ENCODE measurements around the gene DDIT4. TPM values are rescaled to one million over a fixed set of nuclear protein-coding genes. Genes with fewer than 3 reads are reported as not detected.
A peak's percentile ranks its signal among the peaks of the same experiment; 100 is the strongest.

DDIT4 gene
- total RNA-seq, 4 donors from 2014 or later, result 274 to 929 (median 421) TPM

- TF ChIP-seq POLR2A (IDR thresholded peaks at IDR 0.05) (no peak), CTCF (IDR thresholded peaks at IDR 0.05) (no peak)
- intact Hi-C loops (cut with DNase I; ENCODE audit: low total_unique reads), result loop anchor here (10.0 kb wide), 1 partner anchor 64 kb away; no protein-coding TSS in a partner anchor
- no peak overlapping the region for H3K4me3 ChIP-seq (ENCODE audit: low read depth, poor library complexity, severe bottlenecking)
- WGBS, 2 donors, result 83 to 91% methylated on average over 5 of the region's 5 CpGs
- no peak for DNase-seq (ENCODE audit: low spot score in 2 of 2)
Measured at GRCh38 chr10:72270607-72271281, 3.0 kb upstream of the DDIT4 start.

DNA sequence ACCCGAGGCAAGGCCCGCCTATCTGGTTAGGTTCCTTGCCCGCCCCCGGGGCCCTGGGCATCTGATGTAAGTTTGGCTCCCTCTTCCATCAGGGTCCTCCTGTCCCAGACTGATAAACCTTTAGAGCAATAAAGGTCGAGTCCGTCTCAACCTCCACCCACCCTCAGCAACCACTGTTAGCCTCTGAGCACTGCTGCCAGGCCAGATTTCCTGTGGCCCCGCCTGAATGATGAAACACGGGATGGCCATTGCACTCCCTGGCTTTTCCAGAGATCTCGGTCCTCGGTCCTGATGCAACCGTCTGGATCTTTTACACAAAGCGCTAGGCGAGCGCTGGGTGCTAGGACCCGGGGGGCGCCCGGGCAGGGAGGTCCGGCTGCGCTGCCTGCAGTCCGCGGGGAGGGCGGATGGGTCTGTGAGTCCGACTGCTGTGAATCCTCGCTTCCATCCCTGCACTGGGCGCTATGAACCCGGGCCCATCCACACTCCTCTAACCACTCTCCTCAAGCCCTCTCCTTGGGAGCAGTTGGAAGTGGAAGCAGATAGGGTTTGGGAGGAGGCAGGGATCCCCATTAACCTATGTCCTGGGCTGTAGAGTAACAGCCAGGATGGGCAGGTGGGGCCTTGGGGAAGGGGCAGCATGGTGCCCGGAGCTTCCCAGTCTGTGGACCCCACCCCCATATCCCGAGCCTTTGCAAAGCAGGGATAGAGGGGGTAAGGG is 875 bp upstream of the DDIT4 start:
- DNase-seq (ENCODE audit: low spot score in 2 of 2), result peak; percentile 94 to 98
- no peak for TF ChIP-seq POLR2A (IDR thresholded peaks at IDR 0.05)
- TF ChIP-seq CTCF (IDR thresholded peaks at IDR 0.05), result no peak
- intact Hi-C loops (cut with DNase I; ENCODE audit: low total_unique reads), result loop anchor here (10.0 kb wide), 1 partner anchor 62 kb away; no protein-coding TSS in a partner anchor
- whole genome bisulfite sequencing, 2 donors, result 2% methylated on average over 20 to 28 of the region's 28 CpGs
- peak overlapping the region; percentile 46 for H3K4me3 ChIP-seq (ENCODE audit: low read depth, poor library complexity, severe bottlenecking)

DNA sequence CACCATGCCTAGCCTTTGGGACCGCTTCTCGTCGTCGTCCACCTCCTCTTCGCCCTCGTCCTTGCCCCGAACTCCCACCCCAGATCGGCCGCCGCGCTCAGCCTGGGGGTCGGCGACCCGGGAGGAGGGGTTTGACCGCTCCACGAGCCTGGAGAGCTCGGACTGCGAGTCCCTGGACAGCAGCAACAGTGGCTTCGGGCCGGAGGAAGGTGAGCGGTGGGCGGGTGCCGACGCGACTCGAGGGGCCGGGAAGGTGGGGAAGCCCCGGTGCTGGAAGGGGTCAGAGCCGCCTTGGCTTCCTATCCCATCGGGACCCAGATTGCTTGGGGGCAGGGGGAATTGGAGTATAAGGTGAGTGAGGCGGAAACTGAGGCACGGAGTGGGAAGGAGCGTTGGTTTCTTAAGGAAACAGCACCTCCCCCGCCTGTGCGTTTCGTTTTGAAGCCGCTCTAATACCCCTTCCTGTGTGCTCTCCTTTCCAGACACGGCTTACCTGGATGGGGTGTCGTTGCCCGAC is 547 bp downstream of the DDIT4 start:
- intact Hi-C loops (cut with DNase I; ENCODE audit: low total_unique reads), result loop anchor here (10.0 kb wide), 1 partner anchor 61 kb away; no protein-coding TSS in a partner anchor
- H3K4me3 ChIP-seq (ENCODE audit: low read depth, poor library complexity, severe bottlenecking), result peak overlapping the region; percentile 98
- WGBS, 2 donors, result 1 to 2% methylated on average over 40 of the region's 40 CpGs
- TF ChIP-seq CTCF (IDR thresholded peaks at IDR 0.05), result no peak
- no peak for TF ChIP-seq POLR2A (IDR thresholded peaks at IDR 0.05)
- no peak for DNase-seq (ENCODE audit: low spot score in 2 of 2)

DNA sequence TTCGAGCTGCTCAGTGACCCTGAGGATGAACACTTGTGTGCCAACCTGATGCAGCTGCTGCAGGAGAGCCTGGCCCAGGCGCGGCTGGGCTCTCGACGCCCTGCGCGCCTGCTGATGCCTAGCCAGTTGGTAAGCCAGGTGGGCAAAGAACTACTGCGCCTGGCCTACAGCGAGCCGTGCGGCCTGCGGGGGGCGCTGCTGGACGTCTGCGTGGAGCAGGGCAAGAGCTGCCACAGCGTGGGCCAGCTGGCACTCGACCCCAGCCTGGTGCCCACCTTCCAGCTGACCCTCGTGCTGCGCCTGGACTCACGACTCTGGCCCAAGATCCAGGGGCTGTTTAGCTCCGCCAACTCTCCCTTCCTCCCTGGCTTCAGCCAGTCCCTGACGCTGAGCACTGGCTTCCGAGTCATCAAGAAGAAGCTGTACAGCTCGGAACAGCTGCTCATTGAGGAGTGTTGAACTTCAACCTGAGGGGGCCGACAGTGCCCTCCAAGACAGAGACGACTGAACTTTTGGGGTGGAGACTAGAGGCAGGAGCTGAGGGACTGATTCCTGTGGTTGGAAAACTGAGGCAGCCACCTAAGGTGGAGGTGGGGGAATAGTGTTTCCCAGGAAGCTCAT is 1.1 kb downstream of the DDIT4 start:
- peak overlapping the region; percentile 98 for H3K4me3 ChIP-seq (ENCODE audit: low read depth, poor library complexity, severe bottlenecking)
- 6 to 22% methylated on average over 24 to 26 of the region's 26 CpGs for WGBS, 2 donors
- peak; percentile 71 to 93 for DNase-seq (ENCODE audit: low spot score in 2 of 2)
- peak in 1 of 3 donors; percentile 67 for TF ChIP-seq CTCF (IDR thresholded peaks at IDR 0.05)
- no peak for TF ChIP-seq POLR2A (IDR thresholded peaks at IDR 0.05)
- intact Hi-C loops (cut with DNase I; ENCODE audit: low total_unique reads), result loop anchor here (10.0 kb wide), 1 partner anchor 60 kb away; no protein-coding TSS in a partner anchor

GRCh38 chr10:72275351-72276012 is 1.8 kb downstream of the DDIT4 start:
- no peak for DNase-seq (ENCODE audit: low spot score in 2 of 2)
- intact Hi-C loops (cut with DNase I; ENCODE audit: low total_unique reads), result loop anchor here (10.0 kb wide), 1 partner anchor 59 kb away; no protein-coding TSS in a partner anchor

More at GRCh38 chr10:72275351-72276012, 1.8 kb downstream of the DDIT4 start:
- 21 to 23% methylated on average over 12 of the region's 12 CpGs for WGBS, 2 donors
- TF ChIP-seq CTCF (IDR thresholded peaks at IDR 0.05) (no peak), POLR2A (IDR thresholded peaks at IDR 0.05) (no peak)
- H3K4me3 ChIP-seq (ENCODE audit: low read depth, poor library complexity, severe bottlenecking), result peak overlapping the region; percentile 98

Measured in lower leg skin (tissue), 4 donors.